ENCODE measurements around the gene MXD4.

MXD4 gene

GRCh38 chr4:2261853-2262144 lies at the start of gene MXD4:
TSS of gene MXD4 (minus strand) at chr4:2262109. CDS start at chr4:2261980, 129 bp downstream.
- DNase-seq (ENCODE audit: low read depth in 2 of 2) = no peak

GRCh38 chr4:2306773-2307410 lies 45.0 kb upstream of the MXD4 start:
- DNase-seq (ENCODE audit: low read depth in 2 of 2) = no peak

GRCh38 chr4:2305766-2306501 lies 44.0 kb upstream of the MXD4 start:
- no peak for DNase-seq (ENCODE audit: low read depth in 2 of 2)

- DNase-seq (ENCODE audit: low read depth in 2 of 2) = no peak
These were observed 43.1 kb upstream of the MXD4 start for GRCh38 chr4:2304877-2305561.

- no peak for DNase-seq (ENCODE audit: low read depth in 2 of 2)
These were observed 42.5 kb upstream of the MXD4 start for GRCh38 chr4:2304321-2304876.

GRCh38 chr4:2303686-2304320 lies 41.9 kb upstream of the MXD4 start:
- DNase-seq (ENCODE audit: low read depth in 2 of 2) = no peak

GRCh38 chr4:2303121-2303685 lies 41.3 kb upstream of the MXD4 start:
- no peak for DNase-seq (ENCODE audit: low read depth in 2 of 2)

GRCh38 chr4:2302387-2303119 lies 40.6 kb upstream of the MXD4 start:
- no peak for DNase-seq (ENCODE audit: low read depth in 2 of 2)

- DNase-seq (ENCODE audit: low read depth in 2 of 2) = no peak
These were observed 39.9 kb upstream of the MXD4 start for GRCh38 chr4:2301806-2302205.

GRCh38 chr4:2301225-2301642 lies 39.3 kb upstream of the MXD4 start:
- no peak for DNase-seq (ENCODE audit: low read depth in 2 of 2)

- no peak for DNase-seq (ENCODE audit: low read depth in 2 of 2)
These were observed 38.7 kb upstream of the MXD4 start for GRCh38 chr4:2300431-2301224.

- no peak for DNase-seq (ENCODE audit: low read depth in 2 of 2)
These were observed 37.9 kb upstream of the MXD4 start for GRCh38 chr4:2299794-2300193.

- DNase-seq (ENCODE audit: low read depth in 2 of 2) = no peak
These were observed 36.7 kb upstream of the MXD4 start for GRCh38 chr4:2298532-2298991.

GRCh38 chr4:2297606-2298531 lies 36.0 kb upstream of the MXD4 start:
- DNase-seq (ENCODE audit: low read depth in 2 of 2) = no peak

GRCh38 chr4:2296631-2297601 lies 35.0 kb upstream of the MXD4 start:
- no peak for DNase-seq (ENCODE audit: low read depth in 2 of 2)

GRCh38 chr4:2295900-2296442 lies 34.1 kb upstream of the MXD4 start:
- no peak for DNase-seq (ENCODE audit: low read depth in 2 of 2)

- no peak for DNase-seq (ENCODE audit: low read depth in 2 of 2)
These were observed 33.6 kb upstream of the MXD4 start for GRCh38 chr4:2295500-2295899.

GRCh38 chr4:2292646-2293108 lies 30.8 kb upstream of the MXD4 start:
- no peak for DNase-seq (ENCODE audit: low read depth in 2 of 2)

Data from stimulated activated CD8-positive, alpha-beta memory T cell treated with anti-CD3 and anti-CD28 coated beads, Interleukin-7, amount 100 ng/mL, for 4 hours (primary cell).